Hematopoietic multipotent progenitor cell treated with erythropoietin and hydrocortisone succinate and interleukin-3 and kit ligand, for 6 days (in vitro differentiated cells): ENCODE results near the gene CRYBG1.
A peak's percentile ranks its signal among the peaks of the same experiment; 100 is the strongest.

Experiments
- DNase-seq: peaks from one replicate; pipeline ENCODE4 v3.0.0-alpha.2; 2015

The CRYBG1 gene

DNA sequence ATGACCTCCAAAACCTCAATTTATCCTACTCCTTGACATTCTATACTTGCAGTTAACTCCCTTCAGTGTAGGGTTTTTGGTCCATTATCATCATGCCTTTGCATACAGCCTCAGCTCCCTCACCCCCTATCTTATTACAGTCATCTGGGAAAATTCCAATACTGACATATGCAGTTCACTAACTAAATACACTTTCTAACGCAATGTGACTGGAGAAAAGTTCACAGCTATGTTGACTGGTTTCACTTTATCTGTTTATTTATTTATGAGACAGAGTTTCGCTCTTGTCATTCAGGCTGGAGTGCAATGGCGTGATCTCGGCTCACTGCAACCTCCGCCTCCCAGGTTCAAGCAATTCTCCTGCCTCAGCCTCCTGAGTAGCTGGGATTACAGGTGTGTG is 64.9 kb downstream of the CRYBG1 start:
- DNase-seq, result no peak

DNA sequence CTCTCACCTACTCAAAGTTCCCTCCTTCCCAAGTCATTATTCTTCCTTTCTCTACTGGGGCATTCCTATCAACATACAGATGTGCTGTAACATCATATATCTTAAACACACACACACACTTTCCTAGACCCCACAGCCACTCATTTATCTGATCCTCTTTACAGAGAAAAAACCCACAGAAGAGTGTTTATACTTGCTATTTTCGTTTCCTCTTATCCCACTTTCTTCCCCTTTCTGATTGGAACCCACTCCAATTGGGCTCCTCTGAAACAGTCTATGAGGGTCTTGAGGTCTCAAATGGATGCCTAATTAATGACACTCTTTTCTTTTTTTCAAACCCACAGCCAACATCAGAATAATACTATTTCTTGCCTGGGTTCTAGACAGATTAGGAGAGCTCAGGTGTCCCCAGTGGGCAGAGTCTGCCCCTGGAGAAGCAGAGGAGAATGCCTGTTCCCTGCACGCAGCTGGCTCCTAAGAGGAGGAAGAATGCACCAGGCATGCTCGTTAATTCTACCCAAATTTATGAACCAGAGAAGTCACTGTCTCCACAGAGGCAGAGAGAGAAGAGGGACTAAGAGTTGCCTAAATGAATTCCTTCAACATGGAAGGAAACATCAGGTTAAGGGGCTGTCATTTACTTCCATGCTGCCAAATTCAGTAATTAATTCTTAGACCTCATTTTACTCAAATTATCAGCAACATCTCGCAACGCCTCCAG is 65.9 kb downstream of the CRYBG1 start:
- no peak for DNase-seq

DNA sequence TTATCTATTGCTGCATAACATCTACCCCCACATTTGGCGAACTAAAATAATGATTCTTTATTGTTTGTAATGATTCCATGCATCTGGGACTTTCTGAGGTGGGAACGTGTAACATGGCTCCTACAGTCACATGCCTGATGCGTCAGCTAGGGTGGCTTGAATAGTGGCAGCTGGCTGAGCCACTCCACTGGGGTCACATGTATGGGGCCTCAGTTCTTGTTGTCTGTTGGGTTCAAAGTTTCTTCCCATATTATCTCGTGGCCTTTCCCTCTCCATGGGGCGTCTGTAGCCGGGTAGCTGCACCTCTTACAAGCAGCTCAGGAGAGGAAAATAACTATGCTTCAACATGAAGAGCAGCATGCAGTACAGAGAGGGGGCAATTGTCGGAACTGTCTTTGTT is 69.9 kb downstream of the CRYBG1 start:
- DNase-seq, result no peak

DNA sequence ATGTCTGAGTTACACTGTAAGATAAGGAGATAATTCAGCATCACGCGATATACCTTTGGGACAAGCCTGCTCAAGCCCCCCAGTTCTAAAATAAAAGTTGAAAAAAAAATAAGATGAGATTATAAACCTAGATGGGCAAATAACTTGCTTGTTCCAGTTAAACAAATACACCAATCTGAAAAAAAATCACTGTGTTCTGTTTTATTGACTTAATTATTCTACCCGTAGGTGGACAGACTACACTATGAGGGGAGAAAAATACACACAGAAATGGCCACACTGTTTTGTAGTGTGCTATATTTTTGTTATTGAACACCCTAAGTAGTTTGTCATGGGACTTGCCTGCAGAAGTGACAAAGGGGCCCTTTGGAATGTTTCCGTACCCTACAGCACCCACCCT is 70.9 kb downstream of the CRYBG1 start:
- no peak for DNase-seq

DNA sequence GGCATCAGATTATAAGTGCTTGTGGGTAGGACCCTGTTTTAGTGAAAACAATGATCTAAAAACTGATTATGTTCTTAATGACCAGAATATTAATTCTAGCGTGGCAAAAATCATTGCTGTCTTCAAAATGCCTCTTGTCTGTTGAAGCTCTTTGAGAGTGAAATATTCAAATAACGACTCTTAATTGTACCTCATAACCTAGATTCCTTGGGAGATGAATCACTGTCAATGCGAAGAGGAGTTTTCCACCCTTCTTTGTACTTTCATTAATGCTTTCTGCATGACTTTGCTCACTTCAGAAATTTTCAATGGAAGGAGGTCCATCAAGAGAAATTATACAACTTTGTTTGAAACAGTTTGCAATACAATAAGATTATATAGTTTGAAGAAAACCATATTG is 71.5 kb downstream of the CRYBG1 start:
- no peak for DNase-seq

DNA sequence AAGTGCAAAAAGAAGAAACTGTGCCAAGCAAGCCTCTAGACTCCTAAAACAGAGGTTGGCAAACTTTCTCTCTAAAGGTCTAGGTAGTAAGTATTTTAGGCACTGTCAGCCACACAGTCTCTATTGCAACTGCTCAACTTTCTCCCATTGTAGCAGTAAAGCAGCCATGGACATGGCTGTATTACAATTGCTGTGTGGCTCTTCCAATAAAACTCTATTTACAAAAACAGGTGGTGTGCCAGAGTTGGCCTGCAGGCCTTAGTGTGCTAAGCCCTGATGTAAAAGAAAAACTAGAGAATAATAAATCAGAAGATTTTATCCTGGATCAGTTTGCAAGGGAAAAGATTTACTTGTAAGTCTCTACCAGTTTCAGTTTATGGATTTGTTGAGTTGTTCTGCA is 74.0 kb downstream of the CRYBG1 start:
- DNase-seq, result no peak

DNA sequence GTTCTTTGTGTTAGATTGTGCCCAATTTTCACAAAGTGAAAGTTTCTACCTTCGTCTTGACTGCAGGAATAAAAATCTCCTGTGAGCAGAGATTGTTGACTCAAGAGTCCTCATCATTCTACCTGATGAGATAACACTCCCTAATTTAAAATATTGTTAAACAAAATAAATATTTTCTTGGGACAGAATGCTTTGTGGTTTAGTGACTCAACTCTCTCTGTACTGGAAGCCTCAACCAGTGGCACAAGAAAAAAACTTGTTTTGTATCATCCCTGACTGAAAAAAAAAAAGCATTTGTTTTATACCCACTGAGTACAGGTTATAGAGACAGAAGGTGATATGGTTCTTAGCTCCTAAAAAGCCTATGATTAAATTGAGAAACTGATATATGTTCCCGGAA is 78.9 kb downstream of the CRYBG1 start:
- no peak for DNase-seq

DNA sequence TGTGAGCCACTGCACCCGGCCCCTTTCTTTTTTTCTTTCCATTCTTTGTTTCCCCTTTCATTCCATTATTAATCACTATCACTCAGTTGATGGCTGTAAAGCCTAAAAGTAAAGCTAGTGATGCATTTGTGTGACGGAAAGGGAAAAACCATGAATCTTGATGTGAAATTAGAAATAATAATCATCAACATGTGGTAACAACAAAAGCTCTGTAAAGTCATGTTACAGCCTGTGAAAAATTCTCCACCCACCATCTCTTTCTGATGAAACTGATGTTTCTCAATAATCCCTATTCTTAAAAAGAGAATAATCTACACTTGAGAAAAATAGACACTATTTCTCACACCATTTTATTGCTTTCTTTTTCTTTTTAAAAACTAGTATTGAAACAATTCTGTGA is 80.0 kb downstream of the CRYBG1 start:
- DNase-seq, result no peak

DNA sequence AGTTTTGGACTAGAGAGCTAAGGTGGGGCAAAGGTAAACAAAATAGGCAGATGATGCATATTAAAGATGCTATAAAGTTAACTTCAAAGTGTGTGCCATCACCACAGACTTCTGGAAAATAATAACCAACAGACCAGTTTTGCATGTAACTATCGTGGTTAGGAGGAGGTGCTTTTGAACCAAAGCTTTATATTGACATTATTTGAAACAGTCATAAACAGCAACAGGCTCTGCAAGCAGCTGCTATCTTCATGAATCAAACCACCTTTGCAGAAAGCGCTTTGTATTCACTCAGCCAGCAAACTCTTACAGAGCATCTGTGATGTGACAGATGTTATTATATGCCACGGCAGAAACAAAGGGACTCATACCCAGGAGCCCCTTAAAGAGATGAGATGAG is 81.9 kb downstream of the CRYBG1 start:
- DNase-seq, result no peak

DNA sequence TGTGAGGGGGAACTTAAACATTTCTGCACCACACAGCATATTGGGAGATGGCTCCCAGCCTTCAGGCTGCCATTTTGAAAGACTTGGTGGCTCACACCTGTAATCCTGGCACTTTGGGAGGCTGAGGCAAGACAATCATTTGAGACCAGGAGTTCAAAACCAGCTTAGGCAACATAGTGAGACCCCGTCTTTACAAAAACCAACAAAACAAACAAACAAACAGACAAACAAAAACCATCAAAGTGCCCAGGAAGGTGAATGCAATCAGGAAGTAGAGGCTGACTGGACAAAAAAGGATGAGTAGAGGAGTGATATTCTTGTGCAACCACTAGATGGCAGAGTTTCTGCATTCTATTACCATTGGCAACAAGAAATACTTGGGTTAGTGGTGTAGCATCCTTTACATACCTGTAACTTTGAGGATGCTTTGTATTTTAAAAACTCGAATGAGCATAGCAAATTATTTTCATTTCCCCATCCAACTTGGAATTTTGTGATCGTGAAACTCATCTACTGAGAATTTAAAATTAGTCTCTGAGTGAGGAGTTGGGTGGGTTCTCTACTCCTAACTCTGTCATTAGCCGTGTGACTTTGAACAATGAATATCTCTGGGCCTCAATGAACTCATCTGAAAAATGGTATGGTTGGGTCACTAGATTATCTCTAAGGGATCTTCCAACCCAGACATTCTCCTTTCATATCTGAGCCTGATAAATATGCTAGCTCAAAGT is 84.4 kb downstream of the CRYBG1 start:
- peak; percentile 90 for DNase-seq

DNA sequence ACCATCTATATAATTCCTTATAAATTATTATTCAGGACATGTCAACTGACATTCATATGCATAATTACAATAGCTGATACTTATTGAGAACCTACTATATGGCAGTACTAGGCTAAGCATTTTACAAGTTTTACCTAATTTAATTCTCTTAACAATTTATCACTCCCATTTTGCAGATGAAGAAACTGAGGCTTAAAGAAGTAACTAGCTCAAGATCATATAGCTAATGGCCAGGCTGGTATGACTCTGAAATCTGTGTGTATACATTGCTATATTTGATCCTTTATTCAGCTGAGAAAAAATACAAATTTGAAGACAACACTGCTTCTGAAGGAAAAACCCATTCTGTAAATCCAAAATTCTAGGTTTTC is 85.0 kb downstream of the CRYBG1 start:
- no peak for DNase-seq

DNA sequence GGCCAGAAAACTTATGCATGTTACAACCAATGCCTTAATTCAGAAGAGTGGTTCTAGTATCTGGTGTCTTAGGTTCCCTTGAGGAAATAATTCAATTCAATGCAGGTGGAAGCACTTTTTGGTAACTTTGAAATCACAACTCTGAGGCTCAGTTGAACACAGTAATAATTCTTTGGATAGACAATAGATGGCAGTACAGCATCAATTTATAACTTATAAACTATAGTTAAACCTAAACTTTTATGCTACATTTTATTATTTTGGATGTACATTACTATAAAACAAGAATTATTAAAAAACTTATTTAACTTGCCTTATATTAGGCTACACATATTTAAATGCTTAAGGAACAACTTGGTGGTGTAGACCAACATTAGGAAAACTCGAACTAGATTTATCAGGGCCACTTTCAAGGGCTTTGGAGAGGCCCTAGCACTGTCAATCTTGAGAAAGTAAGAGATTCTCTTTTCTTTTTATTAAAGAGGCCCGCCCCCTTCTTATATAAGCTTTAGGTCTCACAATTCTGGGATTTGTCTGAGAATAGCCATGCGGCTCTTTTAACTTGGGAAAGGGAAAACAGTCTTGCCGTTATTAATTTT is 85.9 kb downstream of the CRYBG1 start:
- peak; percentile 74 for DNase-seq

DNA sequence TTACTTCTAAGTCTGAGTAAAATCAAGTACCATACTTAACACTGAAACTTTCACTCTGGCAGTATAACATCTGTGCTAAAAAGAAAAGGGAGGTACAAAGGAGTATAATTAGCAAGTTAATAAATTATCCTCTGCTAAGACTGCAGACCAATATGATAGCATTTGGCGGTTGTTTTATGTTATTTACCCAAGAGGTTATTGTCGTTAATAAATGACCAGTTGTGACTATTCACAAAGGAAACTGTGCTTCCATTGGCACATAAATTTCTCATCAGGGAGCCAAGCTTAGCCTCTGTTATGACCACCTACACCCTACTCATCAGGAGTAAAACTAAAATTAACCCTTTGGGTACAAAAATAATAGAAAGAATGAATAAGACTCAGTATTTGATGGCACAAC is 86.5 kb downstream of the CRYBG1 start:
- no peak for DNase-seq

DNA sequence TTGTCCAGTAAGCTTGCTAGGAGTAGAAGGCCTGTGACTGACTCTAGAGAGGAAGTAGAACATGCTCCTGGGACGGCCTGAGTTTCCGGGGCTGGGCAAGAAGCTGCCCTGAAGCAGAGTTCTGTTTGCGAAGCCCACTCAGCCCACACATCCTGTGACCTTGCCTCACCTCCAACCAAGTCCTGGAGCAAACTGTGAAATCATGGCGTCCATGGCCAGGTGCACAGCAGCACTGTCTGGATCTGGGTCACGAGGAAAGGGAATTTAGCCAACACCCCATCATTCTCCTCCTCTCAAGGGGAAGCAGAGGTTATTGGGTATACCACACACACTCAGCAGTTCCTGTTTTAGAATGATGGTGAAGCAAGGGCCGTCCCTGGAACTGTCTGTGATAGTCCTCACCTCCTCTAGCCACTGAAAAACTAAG is 87.5 kb downstream of the CRYBG1 start:
- peak; percentile 66 for DNase-seq

DNA sequence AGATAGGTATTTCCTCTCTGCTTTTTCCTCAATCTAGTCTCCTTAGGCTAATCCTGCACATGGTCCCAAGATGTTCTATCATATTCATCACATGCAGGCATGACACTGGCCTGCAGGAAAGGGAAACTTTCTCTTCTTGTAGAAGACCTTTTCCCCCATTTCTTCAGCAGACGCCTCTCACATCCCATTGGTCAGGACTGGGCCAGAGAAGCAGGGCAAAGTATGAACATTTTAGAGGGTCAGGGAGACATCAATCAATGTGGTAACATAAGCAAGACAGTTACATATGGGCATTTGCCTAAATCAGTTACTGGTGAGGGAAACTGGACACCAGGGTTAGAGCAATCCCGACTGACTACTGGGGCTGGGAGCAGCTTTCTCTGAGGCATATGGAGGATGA is 90.1 kb downstream of the CRYBG1 start:
- DNase-seq, result no peak

DNA sequence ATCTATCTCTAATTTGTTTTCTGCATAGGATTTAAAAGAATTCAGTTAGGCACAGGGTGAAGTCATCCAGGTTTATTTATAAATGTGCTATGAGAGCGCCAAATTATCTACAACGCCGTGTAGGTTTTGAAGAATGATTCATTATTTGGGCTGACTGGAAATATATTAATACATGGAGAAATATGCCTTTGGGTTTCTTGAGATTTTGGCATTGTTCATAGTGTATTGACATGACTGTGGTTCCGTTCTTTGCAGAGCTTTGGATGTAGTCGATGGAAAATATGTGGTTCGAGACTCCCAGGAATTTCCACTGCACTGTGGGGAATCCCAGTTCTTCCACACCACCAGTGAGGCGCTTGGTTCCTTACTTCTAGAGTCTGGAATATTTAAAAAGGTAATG is 90.9 kb downstream of the CRYBG1 start:
- no peak for DNase-seq

DNA sequence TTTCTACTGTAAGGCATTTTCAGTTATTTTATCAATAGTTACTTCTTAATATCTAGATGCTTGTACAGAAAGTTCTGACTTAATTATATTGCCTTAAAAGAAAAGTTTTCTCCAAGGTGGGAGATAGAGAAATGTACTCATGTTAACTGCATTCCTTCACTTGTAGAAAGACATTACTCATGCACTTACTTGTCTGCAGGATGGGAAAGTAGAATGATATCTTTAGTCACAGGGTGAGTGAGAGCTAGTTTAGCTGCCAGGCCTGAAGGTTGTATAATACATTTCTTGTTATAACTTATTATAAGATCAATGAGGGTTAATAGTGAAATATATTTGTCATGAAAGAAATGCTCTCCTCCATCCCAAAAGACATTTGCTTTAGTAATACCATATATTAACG is 92.1 kb downstream of the CRYBG1 start:
- no peak for DNase-seq

DNA sequence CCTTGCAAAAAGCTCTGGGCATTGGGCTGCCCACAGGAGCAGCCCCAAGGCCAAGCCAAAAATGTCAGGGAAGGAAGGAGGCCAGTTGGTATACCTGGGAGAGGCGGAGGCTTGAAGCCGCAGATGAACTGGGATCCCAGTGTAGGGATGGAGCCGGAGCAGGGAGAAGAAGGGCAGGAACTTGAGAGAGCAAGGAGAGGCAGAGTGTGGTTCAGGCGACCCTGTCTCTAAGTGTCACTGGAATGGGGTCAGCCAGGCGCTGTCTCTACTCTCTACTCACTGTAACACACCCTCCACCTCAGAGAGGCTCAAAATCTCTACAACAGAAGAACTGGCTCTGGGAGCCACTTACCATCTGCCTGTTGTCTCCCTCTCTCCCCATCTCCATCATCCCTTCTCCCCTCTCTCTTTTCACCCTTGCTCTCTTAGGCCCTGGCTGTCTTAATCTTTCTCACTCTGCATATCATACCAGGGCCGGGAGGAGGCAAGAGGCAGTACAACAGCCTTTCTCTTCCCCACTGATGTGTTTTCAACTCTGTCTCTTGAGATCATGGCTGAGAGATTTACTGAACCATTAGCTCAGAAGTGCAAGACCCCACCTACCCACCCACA is 93.3 kb downstream of the CRYBG1 start:
- no peak for DNase-seq

DNA sequence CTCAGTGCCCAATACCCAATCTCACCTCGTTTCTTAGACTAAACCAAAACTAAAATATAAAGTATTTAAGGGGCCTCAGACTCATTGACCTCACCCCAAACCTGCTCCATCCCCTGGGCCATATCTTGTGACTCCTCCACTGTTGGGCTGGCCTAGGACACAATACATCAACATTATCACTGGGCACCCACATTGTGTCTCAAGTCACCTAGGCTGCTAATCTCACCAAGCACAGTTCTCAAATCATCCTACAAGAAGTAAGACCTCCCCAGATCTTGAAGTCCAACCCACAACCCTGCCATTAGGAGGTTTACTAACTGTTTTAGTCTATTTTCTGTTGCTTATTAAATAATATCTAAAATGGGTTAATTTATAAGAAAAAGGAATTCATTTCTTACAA is 96.2 kb downstream of the CRYBG1 start:
- peak; percentile 69 for DNase-seq

DNA sequence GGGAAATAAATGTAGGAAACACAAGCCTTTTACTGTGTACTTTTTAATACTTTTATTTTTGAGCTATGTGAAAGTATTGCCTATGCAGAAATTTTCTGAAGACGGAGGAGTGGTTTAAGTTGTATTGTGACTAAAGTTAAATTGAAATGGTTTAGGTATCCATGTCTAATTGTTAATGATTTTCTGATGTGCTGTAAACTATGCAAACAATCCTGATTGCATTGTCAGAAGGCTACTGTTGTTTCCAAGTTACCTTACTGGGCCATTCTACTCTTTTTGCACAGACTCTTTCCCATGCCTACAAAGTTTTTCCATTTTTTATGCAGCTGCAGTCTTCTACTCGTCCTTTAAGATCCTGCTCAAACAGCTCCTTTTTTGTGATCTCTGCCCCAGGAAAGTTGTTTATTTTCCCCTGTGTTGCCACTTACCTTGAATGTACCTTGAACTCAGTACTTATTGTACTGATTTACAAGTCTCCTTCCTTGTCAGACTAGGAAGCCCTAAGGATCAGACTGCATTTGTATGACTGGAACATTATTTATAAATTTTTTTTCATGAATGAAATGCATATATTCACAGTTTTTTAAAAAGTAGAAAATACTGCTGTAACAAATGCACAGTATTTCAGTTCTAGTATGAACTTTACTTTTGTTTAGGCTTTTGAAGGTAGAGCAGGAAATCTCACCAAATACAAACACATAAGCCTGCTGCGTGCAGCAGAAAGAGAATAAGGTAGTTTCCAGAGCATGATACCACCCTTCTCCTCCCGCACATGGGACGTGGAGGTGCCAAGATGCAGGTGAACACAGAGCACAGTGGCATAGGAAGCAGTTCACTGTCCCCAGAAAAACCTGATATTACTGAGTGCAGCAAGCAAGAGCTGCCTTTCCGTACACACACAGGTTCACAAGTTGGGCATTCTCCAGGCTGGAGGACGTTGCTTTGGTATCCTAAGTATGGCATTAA is 97.8 kb downstream of the CRYBG1 start:
- DNase-seq, result no peak

DNA sequence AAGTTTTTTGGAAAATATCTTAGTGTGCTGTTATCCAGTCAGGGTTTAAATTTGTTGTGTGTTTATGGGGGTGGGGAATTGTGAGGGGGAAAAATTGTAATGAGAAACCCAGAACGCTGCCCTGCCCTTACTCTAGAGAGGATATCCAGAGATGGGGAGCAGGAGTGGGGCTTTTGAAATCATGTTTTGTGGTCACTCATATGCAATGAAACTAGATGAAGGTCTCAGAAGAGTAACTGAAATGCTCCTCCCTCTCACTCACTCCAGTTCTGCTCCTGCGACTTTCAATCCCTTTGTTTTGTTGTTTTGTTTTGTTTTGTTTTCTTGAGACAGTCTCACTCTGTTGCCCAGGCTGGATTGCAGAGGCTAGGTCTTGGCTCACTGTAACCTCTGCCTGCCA is 100.0 kb downstream of the CRYBG1 start:
- DNase-seq, result no peak

DNA sequence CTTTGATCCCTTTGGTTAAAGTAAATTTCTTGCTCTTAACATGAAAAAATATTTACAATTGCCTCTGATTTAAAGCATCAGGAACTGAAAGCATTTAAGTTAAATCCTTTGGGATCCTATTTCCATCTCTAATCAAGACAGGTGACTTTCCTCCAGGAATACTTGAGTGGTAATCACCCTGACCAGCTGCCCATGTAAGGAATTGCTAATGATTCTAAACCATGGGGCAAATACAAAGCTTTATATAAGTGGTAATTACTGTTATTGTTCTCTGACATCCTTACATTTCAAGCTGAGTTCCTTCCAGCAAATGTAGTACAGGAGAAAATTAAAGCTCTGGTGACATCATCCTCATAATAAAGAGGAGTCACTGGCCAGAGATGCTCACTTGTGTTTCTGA is 100.6 kb downstream of the CRYBG1 start:
- no peak for DNase-seq
